Retinal pigment epithelial cell (primary cell): ENCODE measurements around the gene DLGAP4.

Experiments used
- DNase-seq: peaks from one replicate; pipeline ENCODE4 v3.0.0-alpha.2; 2010; ENCODE audit warnings: low read depth
- H3K4me3 ChIP-seq: 2 replicates; pipeline ENCODE4 v1.5.1; 2011; ENCODE audit warnings: mild to moderate bottlenecking, low read length, control low read depth, moderate library complexity
- CTCF ChIP-seq: conservative IDR thresholded peaks from 2 replicates; pipeline ENCODE4 v1.5.1; 2011; ENCODE audit warnings: low read depth, low read length, control low read depth, inconsistent platforms

The DLGAP4 gene

GRCh38 chr20:36279362-36279761 lies 26.8 kb upstream of the DLGAP4 start:
- no peak for TF ChIP-seq CTCF
- DNase-seq = no peak
- H3K4me3 ChIP-seq = no peak overlapping the region

- H3K4me3 ChIP-seq = no peak overlapping the region
- no peak for DNase-seq
- no peak for TF ChIP-seq CTCF
These were observed 26.4 kb upstream of the DLGAP4 start for GRCh38 chr20:36279776-36280175.

GRCh38 chr20:36281785-36282380 lies 24.3 kb upstream of the DLGAP4 start:
- no peak overlapping the region for H3K4me3 ChIP-seq
- no peak for DNase-seq
- TF ChIP-seq CTCF = no peak

GRCh38 chr20:36284751-36285150 lies 21.4 kb upstream of the DLGAP4 start:
- TF ChIP-seq CTCF = no peak
- no peak overlapping the region for H3K4me3 ChIP-seq
- no peak for DNase-seq

- H3K4me3 ChIP-seq = no peak overlapping the region
- DNase-seq = no peak
- no peak for TF ChIP-seq CTCF
These were observed 20.2 kb upstream of the DLGAP4 start for GRCh38 chr20:36285746-36286447.

- no peak for TF ChIP-seq CTCF
- no peak for DNase-seq
These were observed 8.5 kb upstream of the DLGAP4 start for GRCh38 chr20:36297656-36298055.

GRCh38 chr20:36298061-36298460 lies 8.1 kb upstream of the DLGAP4 start:
- TF ChIP-seq CTCF = no peak
- no peak overlapping the region for H3K4me3 ChIP-seq

More at GRCh38 chr20:36297656-36298055, 8.5 kb upstream of the DLGAP4 start:
- no peak overlapping the region for H3K4me3 ChIP-seq

More at GRCh38 chr20:36298061-36298460, 8.1 kb upstream of the DLGAP4 start:
- DNase-seq = no peak
